ENCODE measurements around the gene UBTF. TPM values are rescaled to one million over a fixed set of nuclear protein-coding genes. Genes with fewer than 3 reads are reported as not detected.

The UBTF gene
- total and polyA plus RNA-seq, 2 of the 4 experiments (the other 2 are of a cell fraction) = 29.7 to 42.1 TPM

DNA sequence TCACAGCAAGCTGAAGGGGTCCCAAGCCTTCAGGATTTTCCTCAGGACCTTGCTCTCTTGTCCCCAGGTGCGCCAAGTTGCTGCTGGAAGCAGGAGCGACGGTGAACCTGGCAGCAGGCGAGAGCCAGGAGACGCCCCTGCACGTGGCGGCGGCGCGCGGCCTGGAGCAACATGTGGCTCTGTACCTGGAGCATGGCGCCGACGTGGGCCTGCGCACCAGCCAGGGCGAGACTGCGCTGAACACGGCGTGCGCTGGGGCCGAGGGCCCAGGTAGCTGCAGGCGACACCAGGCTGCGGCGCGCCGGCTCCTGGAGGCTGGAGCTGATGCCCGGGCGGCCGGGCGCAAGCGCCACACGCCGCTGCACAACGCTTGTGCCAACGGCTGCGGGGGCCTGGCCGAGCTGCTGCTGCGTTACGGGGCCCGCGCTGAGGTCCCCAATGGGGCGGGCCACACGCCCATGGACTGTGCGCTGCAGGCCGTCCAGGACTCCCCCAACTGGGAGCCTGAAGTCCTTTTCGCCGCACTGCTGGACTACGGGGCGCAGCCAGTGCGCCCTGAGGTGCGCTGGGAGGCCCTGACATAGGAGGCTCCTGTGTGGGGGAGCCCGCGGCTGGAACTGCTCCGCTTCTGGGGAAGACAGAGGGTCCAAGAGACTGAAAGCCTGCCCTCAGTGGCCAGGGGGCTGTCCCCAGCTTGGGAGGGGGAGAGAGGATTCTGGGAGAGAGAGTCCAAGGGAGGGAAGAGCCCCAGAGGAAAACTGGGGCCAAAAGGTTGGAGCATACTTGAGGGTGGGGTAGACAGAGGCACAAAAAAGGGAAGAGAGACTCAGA is 42.6 kb downstream of the UBTF start (continued):
- TF ChIP-seq NFE2L2 (IDR thresholded peaks at IDR 0.05; ENCODE audit: low read depth, low read length) = no peak

DNA sequence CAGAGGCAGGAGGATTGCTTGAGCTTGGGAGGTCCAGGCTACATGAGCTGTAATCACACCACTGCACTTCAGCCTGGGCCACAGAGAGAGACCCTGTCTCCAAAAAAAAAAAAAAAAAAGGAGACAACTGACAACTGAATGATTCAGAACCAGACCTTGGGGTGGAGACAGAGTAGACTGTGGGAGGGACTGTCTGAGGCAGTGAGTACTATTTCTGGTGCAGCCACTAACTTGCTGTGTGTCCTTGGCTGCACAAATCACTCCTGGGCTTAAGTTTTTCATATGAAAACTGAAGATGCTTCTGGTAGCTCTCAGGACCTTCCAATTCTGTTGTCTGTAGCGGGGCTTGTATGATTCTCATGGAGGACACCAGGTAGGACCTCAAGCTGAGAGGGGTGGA is 43.2 kb downstream of the UBTF start:
- no peak overlapping the region for H3K4me3 ChIP-seq (ENCODE audit: insufficient read depth, low read depth, low read length)
- dilution Hi-C loops (cut with HindIII; ENCODE audit: low sequenced_read_pairs, unreplicated experiment) = no loop called here
- no peak overlapping the region for H2AFZ ChIP-seq (replicated peaks; ENCODE audit: low read length, poor library complexity)
- H2BK5ac ChIP-seq (ENCODE audit: low read depth, low read length, poor library complexity, severe bottlenecking) = no peak overlapping the region
- H3K9me1 ChIP-seq (ENCODE audit: insufficient read depth, low read length) = no peaks in the 10 kb centered on the region
- no peak overlapping the region for H3K27ac ChIP-seq (ENCODE audit: insufficient read depth, low read length)
- intact Hi-C loops (cut with micrococcal nuclease) = no loop called here
- H3K4me2 ChIP-seq (ENCODE audit: low read depth, low read length) = no peak overlapping the region
- H4K20me1 ChIP-seq (ENCODE audit: insufficient read depth, low read length) = peaks cover 3% of the 10 kb centered on the region; the same call in 1 of the 2 replicates
- H3K9me3 ChIP-seq (ENCODE audit: control insufficient read depth, insufficient read depth, low read length) = no peaks in the 10 kb centered on the region
- ChIA-PET CTCF (interaction anchor here (0.6 kb wide), 1 partner anchor 35 kb away, joined by 3 read pairs; no protein-coding TSS in a partner anchor), POLR2A (ENCODE audit: unreplicated experiment) (no interaction called here)
- no peak overlapping the region for H2BK20ac ChIP-seq (ENCODE audit: low read depth, low read length)
- in situ Hi-C loops (cut with MboI; ENCODE audit: low sequenced_read_pairs) = no loop called here
- H2AK5ac ChIP-seq (ENCODE audit: low read depth, low read length) = no peak overlapping the region
- no peak overlapping the region for H2BK15ac ChIP-seq (ENCODE audit: low read depth, low read length)
- no peaks in the 10 kb centered on the region for H3K4me1 ChIP-seq (ENCODE audit: control insufficient read depth, insufficient read depth, low read length)
- H3K36me3 ChIP-seq (ENCODE audit: control insufficient read depth, insufficient read depth, low read length) = peaks cover 17% of the 10 kb centered on the region
- H3K14ac ChIP-seq (replicated peaks; ENCODE audit: low read depth, low read length) = no peak overlapping the region
- H3K79me1 ChIP-seq (ENCODE audit: low read depth in 1 of 2, low read length in 2 of 2) = peaks cover 2 to 11% of the 10 kb centered on the region in 2 experiments; a peak in 1 of 4 replicates
- no peak overlapping the region for H3K23ac ChIP-seq (ENCODE audit: low read depth, low read length)
- WGBS, 2 experiments (ENCODE audit: extremely low coverage in 2 of 2, insufficient read length in 1 of 2) = no CpG with 5 or more reads among the region's 1 CpG
- BruUV-seq (replicated peaks) = no TSS peak
- no peak overlapping the region for H3K18ac ChIP-seq (ENCODE audit: low read depth, low read length)
- no peak overlapping the region for H4K91ac ChIP-seq (ENCODE audit: insufficient read depth, low read depth, low read length)
- no peak overlapping the region for H4K5ac ChIP-seq (ENCODE audit: low read depth, low read length)
- H4K8ac ChIP-seq (ENCODE audit: low read depth in 2 of 2, low read length in 2 of 2) = no peak overlapping the region
- no peaks in the 10 kb centered on the region for H3K27me3 ChIP-seq (ENCODE audit: control insufficient read depth, insufficient read depth, low read length)
- no peak for ATAC-seq (ENCODE audit: low read depth)
- DNase-seq = no peak
- no peak overlapping the region for H3K4ac ChIP-seq (ENCODE audit: low read depth, low read length)
- H2AK9ac ChIP-seq (replicated peaks; ENCODE audit: low read depth, low read length, poor library complexity) = no peak overlapping the region
- H2BK120ac ChIP-seq (ENCODE audit: low read depth, low read length) = no peak overlapping the region
- no peak overlapping the region for H3K9ac ChIP-seq (ENCODE audit: low read depth, low read length)
- no peak overlapping the region for H3K56ac ChIP-seq (ENCODE audit: extremely low read depth, insufficient read depth, low read length)
- TF ChIP-seq, protein P1, sequence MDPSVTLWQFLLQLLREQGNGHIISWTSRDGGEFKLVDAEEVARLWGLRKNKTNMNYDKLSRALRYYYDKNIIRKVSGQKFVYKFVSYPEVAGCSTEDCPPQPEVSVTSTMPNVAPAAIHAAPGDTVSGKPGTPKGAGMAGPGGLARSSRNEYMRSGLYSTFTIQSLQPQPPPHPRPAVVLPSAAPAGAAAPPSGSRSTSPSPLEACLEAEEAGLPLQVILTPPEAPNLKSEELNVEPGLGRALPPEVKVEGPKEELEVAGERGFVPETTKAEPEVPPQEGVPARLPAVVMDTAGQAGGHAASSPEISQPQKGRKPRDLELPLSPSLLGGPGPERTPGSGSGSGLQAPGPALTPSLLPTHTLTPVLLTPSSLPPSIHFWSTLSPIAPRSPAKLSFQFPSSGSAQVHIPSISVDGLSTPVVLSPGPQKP (IDR thresholded peaks at IDR 0.05; ENCODE audit: borderline replicate concordance, low read depth, low read length) = no peak
- TF ChIP-seq, protein P2, sequence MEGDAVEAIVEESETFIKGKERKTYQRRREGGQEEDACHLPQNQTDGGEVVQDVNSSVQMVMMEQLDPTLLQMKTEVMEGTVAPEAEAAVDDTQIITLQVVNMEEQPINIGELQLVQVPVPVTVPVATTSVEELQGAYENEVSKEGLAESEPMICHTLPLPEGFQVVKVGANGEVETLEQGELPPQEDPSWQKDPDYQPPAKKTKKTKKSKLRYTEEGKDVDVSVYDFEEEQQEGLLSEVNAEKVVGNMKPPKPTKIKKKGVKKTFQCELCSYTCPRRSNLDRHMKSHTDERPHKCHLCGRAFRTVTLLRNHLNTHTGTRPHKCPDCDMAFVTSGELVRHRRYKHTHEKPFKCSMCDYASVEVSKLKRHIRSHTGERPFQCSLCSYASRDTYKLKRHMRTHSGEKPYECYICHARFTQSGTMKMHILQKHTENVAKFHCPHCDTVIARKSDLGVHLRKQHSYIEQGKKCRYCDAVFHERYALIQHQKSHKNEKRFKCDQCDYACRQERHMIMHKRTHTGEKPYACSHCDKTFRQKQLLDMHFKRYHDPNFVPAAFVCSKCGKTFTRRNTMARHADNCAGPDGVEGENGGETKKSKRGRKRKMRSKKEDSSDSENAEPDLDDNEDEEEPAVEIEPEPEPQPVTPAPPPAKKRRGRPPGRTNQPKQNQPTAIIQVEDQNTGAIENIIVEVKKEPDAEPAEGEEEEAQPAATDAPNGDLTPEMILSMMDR (conservative IDR thresholded peaks at IDR 0.05; ENCODE audit: low read depth, low read length) = no peak
- TF ChIP-seq POLR2A (IDR thresholded peaks at IDR 0.05; ENCODE audit: low read depth, low read length) (no peak), FOS (IDR thresholded peaks at IDR 0.05; ENCODE audit: low read depth, low read length) (no peak), NFE2L2 (IDR thresholded peaks at IDR 0.05; ENCODE audit: low read depth, low read length) (no peak), RFX5 (IDR thresholded peaks at IDR 0.05; ENCODE audit: low read depth, low read length) (no peak), MXI1 (IDR thresholded peaks at IDR 0.05; ENCODE audit: borderline replicate concordance, low read depth, low read length) (no peak), MAFK (IDR thresholded peaks at IDR 0.05; ENCODE audit: low read depth, low read length) (no peak), BHLHE40 (IDR thresholded peaks at IDR 0.05; ENCODE audit: low read depth, low read length) (no peak), CHD1 (IDR thresholded peaks at IDR 0.05; ENCODE audit: low read depth, low read length) (no peak), CEBPB (IDR thresholded peaks at IDR 0.05; ENCODE audit: low read depth, low read length) (no peak), MAZ (IDR thresholded peaks at IDR 0.05; ENCODE audit: borderline replicate concordance, low read depth, low read length) (no peak)
- TF ChIP-seq, protein P3, sequence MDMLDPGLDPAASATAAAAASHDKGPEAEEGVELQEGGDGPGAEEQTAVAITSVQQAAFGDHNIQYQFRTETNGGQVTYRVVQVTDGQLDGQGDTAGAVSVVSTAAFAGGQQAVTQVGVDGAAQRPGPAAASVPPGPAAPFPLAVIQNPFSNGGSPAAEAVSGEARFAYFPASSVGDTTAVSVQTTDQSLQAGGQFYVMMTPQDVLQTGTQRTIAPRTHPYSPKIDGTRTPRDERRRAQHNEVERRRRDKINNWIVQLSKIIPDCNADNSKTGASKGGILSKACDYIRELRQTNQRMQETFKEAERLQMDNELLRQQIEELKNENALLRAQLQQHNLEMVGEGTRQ (IDR thresholded peaks at IDR 0.05; ENCODE audit: low read depth, low read length) = no peak

Data from IMR-90 (cell line).